Muscle of back (tissue), 13 donors: Measurements from ENCODE around the gene PTGR1. TPM values are rescaled to one million over a fixed set of nuclear protein-coding genes. Genes with fewer than 3 reads are reported as not detected.

Source experiments
- DNase-seq, 3 donors: peaks; one replicate each; pipeline versions ENCODE4 v3.0.0 to v3.0.0-alpha.2; 2013
- long read RNA-seq, 9 donors: transcript quantifications; one replicate each; lab custom pipeline, GENCODE V29; 2026
- polyA plus RNA-seq, 10 donors: library from polyadenylated mRNA; unstranded; fragments of 120-200 nt; gene quantifications; one replicate each; pipeline ENCODE4 v1.2.1, GENCODE V29; 2013; ENCODE audit not compliant: insufficient read length in 10 of 10

Gene PTGR1
- polyA plus RNA-seq = 10 to 100 TPM; 45.7 to 66.2 (median 49.9) TPM
- long read RNA-seq, donor 1, transcript PTGR1-201 (10 exons, 1,223 nt) = major isoform, 7 of 12 reads
- long read RNA-seq, donor 1, partial matches to known transcripts = 0 of 12 reads
- long read RNA-seq, donor 1, other reads (novel, unspliced or antisense) = 0 of 12 reads
- long read RNA-seq, donor 2, transcript PTGR1-201 (10 exons, 1,223 nt) = major isoform, 9 of 16 reads
- long read RNA-seq, donor 2, partial matches to known transcripts = 0 of 16 reads
- long read RNA-seq, donor 2, other reads (novel, unspliced or antisense) = 0 of 16 reads
- long read RNA-seq, donor 3 = 0 reads
- long read RNA-seq, donor 4, transcript PTGR1-201 (10 exons, 1,223 nt) = minor isoform, 7 of 337 reads
- long read RNA-seq, donor 4, transcript PTGR1-205 (10 exons, 1,407 nt) = major isoform, 8 of 337 reads
- long read RNA-seq, donor 4, partial matches to known transcripts = 277 of 337 reads
- long read RNA-seq, donor 4, other reads (novel, unspliced or antisense) = 44 of 337 reads
- long read RNA-seq, donor 5, transcript PTGR1-205 (10 exons, 1,407 nt) = minor isoform, 9 of 24 reads
- long read RNA-seq, donor 5, transcript PTGR1-201 (10 exons, 1,223 nt) = major isoform, 12 of 24 reads
- long read RNA-seq, donor 5, partial matches to known transcripts = 0 of 24 reads
- long read RNA-seq, donor 5, other reads (novel, unspliced or antisense) = 0 of 24 reads
- long read RNA-seq, donor 6, transcript PTGR1-201 (10 exons, 1,223 nt) = major isoform, 8 of 14 reads
- long read RNA-seq, donor 6, partial matches to known transcripts = 0 of 14 reads
- long read RNA-seq, donor 6, other reads (novel, unspliced or antisense) = 0 of 14 reads
- long read RNA-seq, donor 7, transcript PTGR1-205 (10 exons, 1,407 nt) = major isoform, 7 of 11 reads
- long read RNA-seq, donor 7, partial matches to known transcripts = 0 of 11 reads
- long read RNA-seq, donor 7, other reads (novel, unspliced or antisense) = 0 of 11 reads
- long read RNA-seq, donor 8, partial matches to known transcripts = 0 of 4 reads
- long read RNA-seq, donor 8, other reads (novel, unspliced or antisense) = 0 of 4 reads
- long read RNA-seq, donor 9, partial matches to known transcripts = 0 of 3 reads
- long read RNA-seq, donor 9, other reads (novel, unspliced or antisense) = 0 of 3 reads

- peak; percentile 81 to 92 (median 83) for DNase-seq
Observed at GRCh38 chr9:111599092-111599954, at the start of gene PTGR1. Gene PTGR1, minus strand, starts transcription at chr9:111599647. Its CDS starts 2,225 bp downstream, at chr9:111597422.

- DNase-seq = no peak
Observed at GRCh38 chr9:111649016-111649415, 49.6 kb upstream of the PTGR1 start.

GRCh38 chr9:111648066-111648465, 48.6 kb upstream of the PTGR1 start:
- no peak for DNase-seq

- DNase-seq = no peak
Observed at GRCh38 chr9:111646417-111646816, 47.0 kb upstream of the PTGR1 start.

- DNase-seq = no peak
Observed at GRCh38 chr9:111645806-111646205, 46.4 kb upstream of the PTGR1 start.

GRCh38 chr9:111644195-111644772, 44.8 kb upstream of the PTGR1 start:
- no peak for DNase-seq

- DNase-seq = no peak
Observed at GRCh38 chr9:111637421-111637950, 38.0 kb upstream of the PTGR1 start.

- DNase-seq = no peak
Observed at GRCh38 chr9:111634860-111635259, 35.4 kb upstream of the PTGR1 start.

GRCh38 chr9:111633389-111633736, 33.9 kb upstream of the PTGR1 start:
- no peak for DNase-seq

- DNase-seq = no peak
Observed at GRCh38 chr9:111632695-111633388, 33.4 kb upstream of the PTGR1 start.

GRCh38 chr9:111632060-111632459, 32.6 kb upstream of the PTGR1 start:
- no peak for DNase-seq

GRCh38 chr9:111631214-111631971, 31.9 kb upstream of the PTGR1 start, which contains the start of gene DNAJC25:
Gene DNAJC25, plus strand, starts transcription at chr9:111631334. Its CDS starts 74 bp downstream, at chr9:111631408.
- DNase-seq = peak; percentile 98 to 99 (median 98)

GRCh38 chr9:111630964-111631213, 31.4 kb upstream of the PTGR1 start:
- DNase-seq = no peak

- DNase-seq = no peak
Observed at GRCh38 chr9:111630182-111630963, 30.9 kb upstream of the PTGR1 start.

GRCh38 chr9:111628411-111628810, 29.0 kb upstream of the PTGR1 start:
- no peak for DNase-seq

GRCh38 chr9:111627260-111627963, 28.0 kb upstream of the PTGR1 start:
- no peak for DNase-seq

- no peak for DNase-seq
Observed at GRCh38 chr9:111622626-111623025, 23.2 kb upstream of the PTGR1 start.
